GM12872 (cell line): Measurements from ENCODE around the gene ADAMTS2.

Source experiments
- TF ChIP-seq, protein P1 (sequence below): IDR thresholded peaks from 3 replicates; pipeline ENCODE4 v1.5.1; 2011; ENCODE audit warnings: low read depth, mild to moderate bottlenecking, low read length, moderate library complexity; ENCODE audit not compliant: insufficient read depth

Gene ADAMTS2

DNA sequence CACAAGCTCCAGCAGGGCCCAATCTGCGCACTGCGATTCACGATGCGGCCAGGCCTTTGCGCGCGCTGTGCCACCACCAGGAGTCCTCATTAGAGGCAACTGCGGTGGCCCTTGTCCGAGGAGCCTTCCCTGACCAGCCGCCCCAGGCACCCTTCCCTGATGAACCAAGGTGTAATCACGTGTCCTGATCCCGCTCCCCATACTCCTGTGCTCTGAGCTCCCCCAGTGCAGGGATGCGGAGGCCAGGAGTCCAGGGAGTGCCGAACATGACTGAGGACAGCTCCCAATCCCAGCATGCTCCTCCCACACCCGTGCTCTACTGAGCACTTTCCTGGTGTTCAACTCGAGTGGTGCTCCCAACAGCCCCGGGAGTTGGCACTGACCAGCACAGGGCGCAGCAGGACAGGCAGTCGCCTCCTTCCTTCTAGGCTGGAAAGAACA lies 150.3 kb downstream of the ADAMTS2 start:
- TF ChIP-seq, protein P1, sequence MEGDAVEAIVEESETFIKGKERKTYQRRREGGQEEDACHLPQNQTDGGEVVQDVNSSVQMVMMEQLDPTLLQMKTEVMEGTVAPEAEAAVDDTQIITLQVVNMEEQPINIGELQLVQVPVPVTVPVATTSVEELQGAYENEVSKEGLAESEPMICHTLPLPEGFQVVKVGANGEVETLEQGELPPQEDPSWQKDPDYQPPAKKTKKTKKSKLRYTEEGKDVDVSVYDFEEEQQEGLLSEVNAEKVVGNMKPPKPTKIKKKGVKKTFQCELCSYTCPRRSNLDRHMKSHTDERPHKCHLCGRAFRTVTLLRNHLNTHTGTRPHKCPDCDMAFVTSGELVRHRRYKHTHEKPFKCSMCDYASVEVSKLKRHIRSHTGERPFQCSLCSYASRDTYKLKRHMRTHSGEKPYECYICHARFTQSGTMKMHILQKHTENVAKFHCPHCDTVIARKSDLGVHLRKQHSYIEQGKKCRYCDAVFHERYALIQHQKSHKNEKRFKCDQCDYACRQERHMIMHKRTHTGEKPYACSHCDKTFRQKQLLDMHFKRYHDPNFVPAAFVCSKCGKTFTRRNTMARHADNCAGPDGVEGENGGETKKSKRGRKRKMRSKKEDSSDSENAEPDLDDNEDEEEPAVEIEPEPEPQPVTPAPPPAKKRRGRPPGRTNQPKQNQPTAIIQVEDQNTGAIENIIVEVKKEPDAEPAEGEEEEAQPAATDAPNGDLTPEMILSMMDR: no peak

DNA sequence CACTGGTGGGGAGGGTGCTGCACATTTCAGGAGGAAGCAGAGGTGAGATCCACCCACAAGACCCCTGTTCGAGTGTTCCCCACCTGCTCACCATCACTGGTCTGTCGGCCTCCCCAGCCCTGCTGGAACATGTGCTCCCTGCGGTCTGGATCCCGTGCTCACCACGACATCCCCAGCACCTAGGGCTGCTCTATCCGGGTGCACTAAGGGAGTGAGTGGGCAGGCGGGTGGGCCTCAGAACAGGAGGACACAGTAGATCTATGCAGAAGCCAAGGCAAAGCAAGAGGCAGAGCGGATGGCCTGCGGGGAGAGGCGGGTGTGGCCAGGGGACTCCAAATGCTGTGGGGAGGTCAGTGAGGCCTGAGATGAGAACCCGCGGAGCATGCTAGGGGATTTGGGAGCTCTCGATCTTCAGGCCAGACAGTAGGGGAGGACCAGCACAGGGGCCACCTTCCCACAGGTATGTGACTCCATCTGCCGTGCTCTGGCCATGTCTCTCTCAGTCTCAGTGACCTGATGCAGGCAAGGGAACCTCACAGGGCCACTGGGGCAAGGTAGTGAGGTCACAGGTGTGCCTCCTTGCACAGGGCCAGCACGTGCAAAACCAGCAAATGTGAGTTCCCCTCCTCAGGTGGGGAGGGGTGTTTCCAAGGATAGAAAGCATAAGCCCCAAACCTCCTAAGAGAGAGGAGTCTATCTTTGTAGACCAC lies 150.9 kb downstream of the ADAMTS2 start:
- TF ChIP-seq, protein P1: no peak

DNA sequence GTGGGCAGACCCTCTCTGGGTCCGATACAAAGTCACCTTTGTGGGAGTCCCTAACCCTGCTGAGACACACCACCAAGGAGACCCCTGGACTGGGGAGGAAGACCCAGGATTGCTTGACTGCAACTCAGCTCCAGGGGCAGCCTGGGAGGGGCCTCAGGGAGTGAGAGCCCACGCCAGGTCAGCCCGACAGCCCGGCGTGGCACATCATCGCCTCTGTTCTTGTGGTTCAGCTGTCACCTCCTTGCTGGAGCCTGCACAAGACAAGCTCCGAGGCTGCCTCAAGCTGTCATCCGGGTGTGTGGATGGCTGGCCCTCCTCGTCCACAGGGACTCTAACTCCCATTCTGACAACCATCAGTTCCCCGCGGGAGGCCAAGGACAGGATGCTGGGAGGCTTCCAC lies 151.5 kb downstream of the ADAMTS2 start:
- TF ChIP-seq, protein P1: no peak

DNA sequence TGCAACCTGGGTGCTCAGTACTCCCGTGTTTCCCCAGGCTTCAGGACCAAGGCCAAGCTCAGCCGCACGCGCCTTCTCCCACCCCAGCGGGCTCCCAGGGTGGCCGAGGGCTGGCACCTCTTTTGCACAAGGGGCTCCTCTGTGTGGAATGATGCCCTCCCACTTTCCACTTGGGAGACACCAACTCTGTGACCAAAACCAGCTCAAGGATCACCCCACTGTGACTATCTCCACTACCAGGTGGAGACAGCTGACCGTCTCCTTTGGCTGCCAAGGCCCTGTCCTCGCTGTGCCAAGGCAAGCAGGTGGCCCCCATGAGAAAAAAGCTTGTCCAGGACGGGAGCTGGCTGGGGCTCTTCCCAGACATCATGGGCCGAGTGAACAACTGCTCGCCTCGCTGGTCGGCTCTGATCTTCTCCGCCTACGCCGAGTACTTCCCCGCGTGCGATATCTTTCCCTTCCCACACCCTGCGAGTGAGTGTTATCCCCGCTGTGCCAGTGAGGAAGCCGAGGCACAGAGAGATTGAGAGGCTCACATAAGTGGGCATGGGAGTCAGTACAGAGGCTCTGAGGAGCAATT lies 152.3 kb downstream of the ADAMTS2 start:
- TF ChIP-seq, protein P1: no peak

DNA sequence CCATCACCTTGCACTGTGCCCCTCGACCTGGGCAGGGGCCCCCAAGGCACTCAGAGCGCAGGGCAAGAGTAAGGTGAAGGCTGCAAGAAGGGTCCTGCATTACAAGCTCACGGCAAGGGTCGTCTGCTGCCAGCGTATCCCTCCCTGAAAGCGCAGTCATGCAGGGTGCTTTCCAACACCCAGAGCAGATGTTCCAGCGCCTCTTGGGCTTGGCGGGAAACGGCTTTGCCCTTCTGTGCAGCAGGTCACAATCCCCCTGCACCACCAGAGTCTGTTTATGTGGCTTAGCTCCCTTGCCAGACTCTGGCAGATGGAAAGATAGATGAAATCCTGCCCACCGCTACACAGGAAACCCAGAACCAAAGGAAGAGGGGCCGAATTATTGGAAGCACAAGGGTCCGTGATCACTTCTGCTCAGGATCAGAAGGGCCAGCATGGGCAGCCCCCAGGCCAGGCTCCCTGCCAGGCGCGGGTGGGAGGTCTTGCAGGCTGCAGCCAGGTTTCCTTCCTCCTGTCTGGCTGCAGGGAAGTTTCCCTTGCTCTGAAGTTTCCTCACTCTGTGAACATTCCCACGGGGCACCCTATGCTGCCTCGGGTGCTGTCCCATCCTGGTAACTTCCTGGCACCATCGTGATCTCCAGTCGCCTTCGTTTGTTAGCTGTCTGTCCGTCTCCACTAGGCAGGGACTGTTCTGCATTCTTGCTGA lies 152.9 kb downstream of the ADAMTS2 start:
- TF ChIP-seq, protein P1: no peak

DNA sequence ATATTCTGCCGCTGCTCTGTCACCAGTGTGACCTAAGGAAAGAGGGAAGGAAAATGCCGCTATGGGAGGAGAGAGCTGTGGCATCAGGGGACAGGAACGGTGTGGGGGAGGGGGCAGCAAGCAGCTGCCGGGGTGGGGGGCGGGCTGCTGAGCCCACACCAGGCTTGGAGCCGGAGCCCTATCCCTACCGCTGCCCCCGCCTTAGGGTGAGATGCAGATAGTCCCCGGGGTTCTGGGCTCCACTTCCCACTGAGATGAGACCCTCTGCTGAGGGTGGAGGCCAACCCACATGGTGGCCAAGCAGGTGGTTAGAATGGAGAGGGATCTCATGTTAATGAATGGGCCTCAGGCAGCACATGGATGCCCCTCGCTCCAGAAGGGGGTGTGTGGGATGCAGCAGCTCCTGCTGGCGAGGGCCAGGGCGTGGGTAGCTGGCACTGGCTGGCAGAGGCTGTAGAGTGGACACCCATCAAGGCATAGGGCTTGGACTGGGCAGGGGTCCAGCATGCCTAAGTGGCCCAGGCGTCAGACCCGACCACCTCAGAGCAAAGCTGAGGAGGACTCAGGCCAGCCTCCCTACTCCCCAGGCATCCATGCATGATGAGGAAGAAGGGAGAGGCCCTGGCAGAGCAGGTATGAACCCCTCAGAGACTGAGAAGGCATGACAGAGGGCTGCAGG lies 153.6 kb downstream of the ADAMTS2 start:
- TF ChIP-seq, protein P1: no peak
